Esophagus squamous epithelium (tissue), 4 donors: ENCODE measurements around the gene DNAJB12.
A peak's percentile ranks its signal among the peaks of the same experiment; 100 is the strongest.

Source experiments
- CTCF ChIP-seq, 6 experiments: fragments of 450-650 bp in 4 of 6; fragments of 200-600 bp in 2 of 6; sonication (generic) in 2 of 6; IDR thresholded peaks; one replicate each; pipeline ENCODE4 v1.5.1; 2016 to 2019; ENCODE audit warnings: antibody characterized with exemption in 6 of 6, mild to moderate bottlenecking in 4 of 6, moderate library complexity in 4 of 6
- POLR2A ChIP-seq, 4 donors: fragments of 450-650 bp; IDR thresholded peaks; one replicate each; pipeline ENCODE4 v1.6.1; 2017; ENCODE audit warnings: antibody characterized with exemption in 4 of 4, mild to moderate bottlenecking in 4 of 4, moderate library complexity in 3 of 4

GRCh38 chr10:72297805-72298591 is 56.7 kb downstream of the DNAJB12 start:
- TF ChIP-seq CTCF (IDR thresholded peaks at IDR 0.05) (peak in 1 of 6 experiments; percentile 10), POLR2A (IDR thresholded peaks at IDR 0.05) (peak in 3 of 4 donors; percentile 21 to 96 (median 77))
